AG09309 (cell line): Measurements from ENCODE around the gene TMEM117.

Experiments
- DNase-seq: peaks from one replicate; pipeline ENCODE4 v3.0.0-alpha.2; 2010; ENCODE audit warnings: low read depth
- H3K4me3 ChIP-seq: 2 replicates; pipeline ENCODE4 v1.5.1; 2011; ENCODE audit warnings: mild to moderate bottlenecking, low read depth, low read length, moderate library complexity; ENCODE audit not compliant: control insufficient read depth
- CTCF ChIP-seq: IDR thresholded peaks from 2 replicates; pipeline ENCODE4 v1.5.1; 2011; ENCODE audit warnings: mild to moderate bottlenecking, low read depth, low read length, inconsistent platforms; ENCODE audit not compliant: insufficient read depth, control insufficient read depth; ENCODE audit errors: missing control alignments

TMEM117 gene

GRCh38 chr12:43891856-43892574 is 56.1 kb downstream of the TMEM117 start:
- TF ChIP-seq CTCF = no peak
- no peak for DNase-seq
- H3K4me3 ChIP-seq = no peak overlapping the region

- no peak for DNase-seq
- H3K4me3 ChIP-seq = no peak overlapping the region
- TF ChIP-seq CTCF = no peak
Observed at GRCh38 chr12:43893670-43894069, 57.8 kb downstream of the TMEM117 start.

- no peak for DNase-seq
- no peak overlapping the region for H3K4me3 ChIP-seq
Observed at GRCh38 chr12:43895580-43896206, 59.8 kb downstream of the TMEM117 start.

GRCh38 chr12:43896496-43896895 is 60.6 kb downstream of the TMEM117 start:
- no peak overlapping the region for H3K4me3 ChIP-seq
- DNase-seq = no peak
- no peak for TF ChIP-seq CTCF

More at GRCh38 chr12:43895580-43896206, 59.8 kb downstream of the TMEM117 start:
- no peak for TF ChIP-seq CTCF

- no peak for DNase-seq
- TF ChIP-seq CTCF = no peak
- H3K4me3 ChIP-seq = no peak overlapping the region
Observed at GRCh38 chr12:43898474-43898873, 62.6 kb downstream of the TMEM117 start.

- DNase-seq = no peak
- no peak for TF ChIP-seq CTCF
- H3K4me3 ChIP-seq = no peak overlapping the region
Observed at GRCh38 chr12:43899574-43899973, 63.7 kb downstream of the TMEM117 start.
